ENCODE data around the gene ELAVL1.
"Not testable (repeated sequence)": the region's sequence is repeated elsewhere in the genome, so short reads cannot be mapped to it uniquely, and the experiment has no call there.

ELAVL1 gene

DNA sequence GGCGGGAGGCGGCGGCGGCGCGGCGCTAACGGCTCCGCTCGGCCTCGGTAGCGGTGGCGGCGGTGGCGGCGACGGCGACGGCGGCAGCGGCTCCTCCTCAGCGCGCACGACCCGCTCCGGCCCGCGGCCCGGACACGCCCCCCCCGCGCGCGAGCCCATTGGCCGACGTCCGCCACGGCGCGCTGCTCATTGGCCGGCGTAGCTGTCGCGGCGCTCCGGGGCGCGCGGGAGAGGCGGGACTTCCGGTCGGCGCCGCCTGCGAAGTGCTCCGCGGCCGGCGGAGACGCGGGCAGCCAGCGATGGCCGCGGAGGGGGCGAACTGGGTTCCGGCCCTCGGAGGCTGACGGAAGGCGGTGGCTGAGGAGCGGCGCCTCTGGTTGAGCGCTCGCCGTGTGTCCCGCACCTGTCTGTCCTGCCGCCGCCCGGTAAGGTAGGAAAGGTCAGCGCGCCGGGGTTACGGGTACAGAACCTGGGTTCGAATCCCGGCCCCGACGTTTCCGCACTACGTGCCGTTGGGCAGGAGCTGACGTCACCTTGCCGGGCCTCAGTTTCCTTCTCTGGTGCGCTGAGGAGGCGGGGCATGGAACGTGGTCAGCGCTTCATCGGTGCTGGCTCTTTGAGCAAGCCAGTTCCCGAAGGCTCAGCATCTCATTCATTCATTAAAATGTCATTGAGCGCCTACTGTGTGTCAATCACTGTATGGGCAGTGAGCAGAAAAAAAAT lies at the start of gene ELAVL1:
Gene ELAVL1, minus strand, starts transcription at position 108 of the 723 bp plus-strand sequence. CDS start 13,826 bp downstream, outside the sequence.
- peak; percentile 86 to 90 for DNase-seq

- DNase-seq = no peak
Observed at GRCh38 chr19:8054169-8054568, 48.7 kb upstream of the ELAVL1 start.

DNA sequence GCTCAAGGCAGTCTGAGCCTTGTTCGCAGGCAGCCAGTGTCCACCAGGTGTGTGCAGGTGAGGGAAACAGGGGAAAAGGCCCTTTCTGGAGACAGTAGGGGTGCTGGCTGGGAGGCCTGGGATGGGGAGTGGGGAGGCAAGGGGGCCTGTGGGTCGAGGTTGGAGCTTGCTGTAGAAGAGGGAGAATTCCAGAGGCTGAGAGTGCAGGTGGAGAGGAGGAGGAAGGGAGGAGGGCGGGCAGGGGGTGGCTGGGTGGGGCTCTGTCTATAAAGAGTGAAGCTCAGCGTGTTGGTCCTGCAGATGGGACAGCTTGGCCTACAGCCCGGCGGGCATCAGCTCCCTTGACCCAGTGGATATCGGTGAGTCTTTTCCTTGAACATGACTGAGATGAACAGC lies 47.0 kb upstream of the ELAVL1 start, which contains the start of gene CCL25:
Gene CCL25, plus strand, starts transcription at position 297 of the 396 bp plus-strand sequence. CDS start 290 bp downstream, outside the sequence.
- no peak for DNase-seq

DNA sequence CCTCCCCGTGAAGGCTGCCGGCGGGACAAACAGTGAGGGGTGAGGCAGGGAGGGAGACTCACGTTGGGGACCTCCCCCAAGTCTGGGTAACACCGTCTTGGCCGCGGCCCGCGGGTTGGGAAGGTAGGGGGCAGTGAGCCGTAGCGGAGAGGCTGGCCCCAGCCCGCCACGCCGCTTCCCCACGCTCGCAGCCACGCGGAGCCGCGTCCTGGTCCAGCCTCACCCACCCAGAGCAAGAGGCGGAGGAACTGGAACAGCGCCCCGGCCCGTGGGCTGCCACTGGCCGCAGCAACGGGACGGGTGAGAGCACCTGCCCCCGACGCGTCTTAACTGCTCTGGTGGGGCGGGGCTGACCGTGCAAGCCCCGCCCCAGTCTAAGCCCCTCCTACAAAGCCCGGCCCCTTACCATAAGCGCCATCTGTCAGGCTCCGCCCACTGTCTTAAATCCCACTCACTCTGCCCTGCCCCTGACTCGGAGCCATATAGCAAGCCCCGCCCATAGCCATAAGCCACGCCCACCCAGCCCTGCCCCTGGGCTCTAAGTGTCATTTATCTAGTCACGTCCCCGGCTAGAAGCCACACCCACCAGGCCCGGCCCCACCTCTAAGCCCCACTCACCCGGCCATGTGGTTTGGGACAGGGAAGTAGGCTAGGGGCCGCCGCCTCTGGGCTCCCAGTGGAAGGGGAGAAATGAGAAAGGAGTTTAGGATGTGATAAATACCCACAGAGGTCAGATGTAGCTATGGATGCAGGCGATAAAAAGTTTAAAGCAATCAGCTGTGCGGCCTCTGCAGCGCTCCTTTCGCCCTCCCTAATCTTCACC lies 45.0 kb upstream of the ELAVL1 start:
- peak; percentile 42 to 67 for DNase-seq

GRCh38 chr19:8046569-8047165 lies 41.2 kb upstream of the ELAVL1 start:
- no peak for DNase-seq

- no peak for DNase-seq
Observed at GRCh38 chr19:8045872-8046568, 40.6 kb upstream of the ELAVL1 start.

GRCh38 chr19:8044018-8044417 lies 38.6 kb upstream of the ELAVL1 start:
- DNase-seq = no peak

DNA sequence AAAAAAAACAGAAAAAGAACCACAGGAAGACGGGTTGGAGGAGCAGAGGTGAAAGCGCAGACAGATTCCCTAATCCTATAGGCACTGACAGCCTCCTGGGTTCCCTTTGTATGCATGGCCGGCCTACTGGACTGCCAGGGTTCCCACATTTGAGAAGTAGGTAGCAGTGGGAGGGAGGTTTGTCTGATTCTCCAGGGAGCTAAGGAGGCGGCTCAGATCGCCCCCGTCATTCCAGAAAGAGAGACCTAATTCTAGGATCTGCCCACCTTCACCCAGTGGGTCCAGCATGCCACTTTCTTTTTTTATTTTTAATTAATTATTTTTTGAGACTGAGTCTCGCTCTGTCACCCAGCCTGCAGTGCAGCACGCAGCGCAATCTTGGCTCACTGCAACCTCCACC lies 37.5 kb upstream of the ELAVL1 start:
- no peak for DNase-seq

GRCh38 chr19:8041531-8041931 lies 36.1 kb upstream of the ELAVL1 start:
- DNase-seq = no peak

DNA sequence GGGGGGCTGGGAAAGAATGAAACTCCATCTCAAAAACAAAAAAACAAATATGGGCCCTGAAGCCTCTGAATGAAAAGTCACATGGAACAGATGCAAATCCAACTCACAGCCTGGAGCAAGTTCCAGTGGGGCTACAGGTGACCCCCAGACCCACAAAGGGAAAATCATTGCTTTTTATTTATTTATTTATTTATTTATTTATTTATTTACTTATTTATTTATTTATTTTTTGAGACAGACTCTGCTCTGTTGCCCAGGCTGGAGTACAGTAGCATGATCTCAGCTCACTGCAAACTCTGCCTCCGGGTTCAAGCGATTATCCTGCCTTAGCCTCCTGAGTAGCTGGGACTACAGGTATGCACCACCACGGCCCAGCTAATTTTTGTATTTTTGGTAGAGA lies 33.8 kb upstream of the ELAVL1 start:
- no peak for DNase-seq

- no peak for DNase-seq
Observed at GRCh38 chr19:8038815-8039214, 33.4 kb upstream of the ELAVL1 start.

DNA sequence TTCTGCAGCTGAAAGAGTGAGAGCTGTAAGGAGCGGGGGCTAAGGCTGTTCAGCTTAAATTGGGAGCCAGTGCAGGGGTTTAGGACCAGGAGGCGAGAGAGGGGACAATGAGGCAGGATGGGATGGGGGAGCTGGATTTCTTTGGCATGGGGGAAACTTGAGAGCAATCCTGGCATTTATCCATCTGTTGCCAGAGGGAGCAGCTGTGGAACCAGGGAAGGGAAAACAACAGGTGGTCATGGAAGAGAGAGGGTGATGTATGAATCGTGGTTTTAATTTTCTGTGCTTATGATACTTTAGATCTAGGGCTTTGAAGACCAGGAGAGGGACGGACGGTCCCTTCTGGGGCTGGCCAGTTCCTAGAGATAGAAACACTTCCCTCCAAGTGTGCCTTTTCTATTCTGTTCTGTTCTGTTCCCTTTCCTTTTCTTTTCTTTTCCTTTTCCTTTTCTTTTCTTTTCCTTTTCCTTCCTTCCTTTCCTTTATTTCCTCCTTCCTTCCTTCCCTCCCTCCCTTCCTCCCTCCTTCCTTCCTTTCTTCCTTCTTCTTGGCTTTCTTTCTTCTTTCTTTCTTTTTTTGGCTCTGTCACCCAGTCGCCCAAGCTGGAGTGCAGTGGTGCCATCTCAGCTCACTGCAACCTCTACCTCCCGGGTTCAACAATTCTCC lies 31.1 kb upstream of the ELAVL1 start:
- peak in 1 of 2 experiments; percentile 15 for DNase-seq

GRCh38 chr19:8034178-8034525 lies 28.7 kb upstream of the ELAVL1 start:
- DNase-seq = no peak

GRCh38 chr19:8033287-8034177 lies 28.1 kb upstream of the ELAVL1 start:
- DNase-seq = not testable (repeated sequence)

DNA sequence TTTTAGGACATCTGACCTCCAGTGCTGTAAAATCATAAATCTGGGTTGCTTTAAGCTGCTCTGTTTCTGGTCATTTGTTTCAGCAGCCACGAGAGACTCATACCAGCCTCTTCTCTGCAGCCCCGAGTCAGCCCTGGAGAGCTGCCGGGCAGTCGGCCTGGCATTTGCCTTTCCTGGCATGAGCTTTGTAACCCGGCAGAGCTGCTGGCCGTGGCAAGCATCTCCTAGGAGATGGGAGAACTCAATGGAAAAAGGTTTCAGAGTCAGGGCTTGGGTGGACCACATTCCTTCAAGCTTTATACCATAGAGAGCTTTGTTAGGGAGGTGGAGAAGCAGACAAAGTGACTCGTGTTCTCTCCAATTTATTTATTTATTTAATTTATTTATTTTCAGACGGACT lies 25.5 kb upstream of the ELAVL1 start:
- no peak for DNase-seq

- no peak for DNase-seq
Observed at GRCh38 chr19:8028951-8029491, 23.6 kb upstream of the ELAVL1 start.

DNA sequence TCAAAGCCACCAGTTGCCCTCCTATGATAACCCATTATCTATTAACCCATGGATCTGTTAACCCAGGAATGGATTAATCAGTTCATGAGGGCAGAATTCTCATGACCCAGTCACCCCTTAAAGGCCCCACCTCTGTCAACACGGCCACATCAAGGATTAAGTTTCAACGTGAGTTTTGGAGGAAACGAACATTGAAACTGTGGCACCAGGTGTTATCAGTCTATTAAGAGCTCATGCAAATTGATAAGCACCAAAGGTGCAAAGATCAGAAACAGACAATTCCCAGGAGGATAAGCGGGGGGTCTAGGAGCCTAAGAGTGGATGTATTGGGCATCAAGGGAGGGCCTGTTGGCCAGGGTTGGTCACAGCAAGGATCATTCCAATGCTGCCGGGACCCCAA lies 19.9 kb upstream of the ELAVL1 start:
- DNase-seq = no peak

GRCh38 chr19:8024256-8024655 lies 18.8 kb upstream of the ELAVL1 start:
- DNase-seq = not testable (repeated sequence)

DNA sequence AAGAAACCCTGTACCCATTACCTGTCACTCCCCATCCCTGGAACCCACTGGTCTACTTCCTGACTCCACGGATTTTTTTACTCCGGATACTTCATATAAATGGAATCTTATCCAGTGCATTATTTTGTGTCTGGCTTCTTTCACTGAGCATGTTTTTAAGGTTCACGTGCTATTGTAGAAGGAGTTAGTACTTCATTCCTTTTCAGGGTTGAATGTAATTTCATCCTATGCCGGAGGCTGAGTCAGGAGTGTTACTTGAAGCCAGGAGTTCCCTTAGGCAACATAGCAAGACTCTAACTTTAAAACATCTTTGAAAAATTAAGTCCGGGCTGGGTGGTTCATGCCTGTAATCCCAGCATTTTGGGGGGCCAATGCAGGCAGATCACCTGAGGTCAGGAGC lies 17.9 kb upstream of the ELAVL1 start:
- DNase-seq = no peak

DNA sequence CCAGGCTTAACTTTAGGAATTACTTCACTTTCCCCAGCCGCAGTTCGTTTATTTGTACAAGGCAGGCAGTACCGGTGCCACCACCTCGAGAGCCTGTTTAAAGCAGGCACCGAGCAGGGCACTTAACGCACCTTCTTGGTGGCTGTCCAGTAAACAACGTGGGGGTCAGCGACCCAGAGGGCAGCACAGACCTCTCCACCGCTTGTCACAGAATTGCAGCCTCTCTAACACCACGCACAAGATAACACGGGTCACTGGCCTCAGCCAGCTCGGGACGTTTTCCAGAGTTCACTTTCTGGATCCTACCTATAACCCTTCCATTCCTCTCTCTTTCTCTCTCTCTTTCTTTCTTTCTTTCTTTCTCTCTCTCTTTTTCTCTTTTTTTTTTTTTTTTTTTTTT lies 16.8 kb upstream of the ELAVL1 start:
- no peak for DNase-seq

GRCh38 chr19:8021374-8021773 lies 15.9 kb upstream of the ELAVL1 start:
- no peak for DNase-seq
